Neural progenitor cell (in vitro differentiated cells): ENCODE results near the gene TUG1. TPM values are rescaled to one million over a fixed set of nuclear protein-coding genes. Genes with fewer than 3 reads are reported as not detected.
A peak's percentile ranks its signal among the peaks of the same experiment; 100 is the strongest.

Experiments
- DNase-seq: peaks from one replicate; pipeline ENCODE4 v3.0.0-alpha.2; 2016; ENCODE audit warnings: low spot score
- H2AFZ ChIP-seq: fragments of 200-600 bp; sonication (generic); replicated peaks from 2 replicates; pipeline ENCODE4 v1.6.1; 2016; ENCODE audit warnings: antibody characterized with exemption
- H3F3A ChIP-seq: fragments of 200-600 bp; sonication (generic); 2 replicates; pipeline ENCODE4 v1.6.1; 2016; ENCODE audit warnings: antibody characterized with exemption, low read depth
- H3K27ac ChIP-seq: fragments of 200-600 bp; sonication (generic); 2 replicates; pipeline ENCODE4 v1.5.1; 2016; ENCODE audit warnings: mild to moderate bottlenecking
- H3K27me3 ChIP-seq: fragments of 200-600 bp; sonication (generic); 2 replicates; pipeline ENCODE4 v1.6.1; 2016; ENCODE audit warnings: mild to moderate bottlenecking, moderate library complexity
- H3K36me3 ChIP-seq: fragments of 200-600 bp; sonication (generic); 2 replicates; pipeline ENCODE4 v1.5.1; 2016
- H3K4me1 ChIP-seq: fragments of 200-600 bp; sonication (generic); 2 replicates; pipeline ENCODE4 v1.6.1; 2016; ENCODE audit warnings: mixed run types
- H3K4me2 ChIP-seq: fragments of 200-600 bp; sonication (generic); 2 replicates; pipeline ENCODE4 v1.6.1; 2016
- H3K4me3 ChIP-seq: fragments of 200-600 bp; sonication (generic); 2 replicates; pipeline ENCODE4 v1.5.1; 2016
- H3K79me2 ChIP-seq: fragments of 200-600 bp; sonication (generic); 2 replicates; pipeline ENCODE4 v1.6.1; 2016; ENCODE audit warnings: low read depth
- H3K9ac ChIP-seq: fragments of 200-600 bp; sonication (generic); 2 replicates; pipeline ENCODE4 v1.6.1; 2016
- H3K9me3 ChIP-seq: fragments of 200-600 bp; sonication (generic); 2 replicates; pipeline ENCODE4 v1.5.1; 2016; ENCODE audit warnings: low read depth
- H4K20me1 ChIP-seq: fragments of 200-600 bp; sonication (generic); 2 replicates; pipeline ENCODE4 v1.6.1; 2016; ENCODE audit warnings: low read depth
- H3K27ac Mint-ChIP-seq: 3 replicates; pipeline ENCODE4 v1.8.0; 2021; ENCODE audit warnings: mixed read lengths
- H3K27me3 Mint-ChIP-seq: 2 replicates; pipeline ENCODE4 v1.8.0; 2022; ENCODE audit warnings: low read depth, mild to moderate bottlenecking, inconsistent platforms, moderate library complexity, mixed read lengths; ENCODE audit not compliant: insufficient read depth
- H3K36me3 Mint-ChIP-seq: 3 replicates; pipeline ENCODE4 v1.8.0; 2021; ENCODE audit warnings: mixed read lengths
- H3K4me1 Mint-ChIP-seq: 3 replicates; pipeline ENCODE4 v1.8.0; 2021; ENCODE audit warnings: mixed read lengths
- H3K4me3 Mint-ChIP-seq: 3 replicates; pipeline ENCODE4 v1.8.0; 2021; ENCODE audit warnings: mild to moderate bottlenecking, moderate library complexity, mixed read lengths
- H3K9me3 Mint-ChIP-seq: 3 replicates; pipeline ENCODE4 v1.8.0; 2020; ENCODE audit warnings: mixed read lengths
- EZH2 ChIP-seq: fragments of 200-600 bp; sonication (generic); IDR thresholded peaks from 2 replicates; pipeline ENCODE4 v1.6.1; 2017; ENCODE audit warnings: antibody characterized with exemption, mild to moderate bottlenecking, moderate library complexity
- EZH2phosphoT487 ChIP-seq: fragments of 200-600 bp; sonication (generic); IDR thresholded peaks from 2 replicates; pipeline ENCODE4 v1.6.1; 2017; ENCODE audit warnings: antibody characterized with exemption
- total RNA-seq: library from RNA; depleted of rRNA; stranded (reverse); fragments of >200 nt; gene quantifications from 2 replicates; pipeline ENCODE4 v1.2.3, GENCODE V29; 2015; ENCODE audit warnings: low replicate concordance
- TF ChIP-seq, protein P1 (sequence below): fragments of 200-600 bp; sonication (generic); IDR thresholded peaks from 2 replicates; pipeline ENCODE4 v1.5.1; 2017; ENCODE audit warnings: antibody characterized with exemption, mild to moderate bottlenecking

TUG1 gene
- total RNA-seq, 1 donor from 2014 or later: 136 TPM

DNA sequence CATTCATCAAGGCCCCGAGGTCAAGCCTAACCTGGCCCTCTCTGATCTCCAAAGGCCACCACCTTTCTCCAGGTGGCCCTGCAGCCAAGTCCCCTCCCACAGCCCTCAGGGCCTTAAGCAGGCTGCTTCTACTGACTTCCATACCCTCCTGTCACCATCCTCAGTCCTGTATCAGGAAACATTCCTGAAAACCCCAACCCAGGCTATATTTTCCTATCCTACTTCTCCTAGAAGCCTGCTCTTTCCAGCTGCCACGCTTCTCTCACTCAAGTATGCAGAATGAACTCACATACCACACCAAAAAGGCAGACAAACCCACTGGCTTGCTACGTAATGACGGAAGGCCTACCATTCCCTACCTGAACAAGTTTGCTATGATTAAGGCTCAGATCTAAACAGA lies 24.1 kb upstream of the TUG1 start:
- Histone ChIP-seq H3K27ac (no peak overlapping the region), H3K9me3 (no peaks in the 10 kb centered on the region), H2AFZ (no peak overlapping the region), H3K4me1 (peaks cover 29% of the 10 kb centered on the region), H3F3A (peaks cover 32% of the 10 kb centered on the region), H3K36me3 (no peaks in the 10 kb centered on the region), H3K4me2 (no peak overlapping the region), H3K4me3 (no peak overlapping the region), H3K27me3 (no peaks in the 10 kb centered on the region), H3K9ac (no peak overlapping the region), H4K20me1 (peaks cover 36% of the 10 kb centered on the region), H3K79me2 (peaks cover 18% of the 10 kb centered on the region)
- Mint-ChIP-seq H3K27me3 (peaks cover 3% of the 10 kb centered on the region), H3K27ac (no peak overlapping the region), H3K4me3 (no peak overlapping the region), H3K4me1 (peaks cover 12% of the 10 kb centered on the region), H3K9me3 (no peaks in the 10 kb centered on the region), H3K36me3 (peaks cover 49% of the 10 kb centered on the region)
- no peak for DNase-seq
- TF ChIP-seq EZH2 (no peak), EZH2phosphoT487 (no peak)
- TF ChIP-seq, protein P1, sequence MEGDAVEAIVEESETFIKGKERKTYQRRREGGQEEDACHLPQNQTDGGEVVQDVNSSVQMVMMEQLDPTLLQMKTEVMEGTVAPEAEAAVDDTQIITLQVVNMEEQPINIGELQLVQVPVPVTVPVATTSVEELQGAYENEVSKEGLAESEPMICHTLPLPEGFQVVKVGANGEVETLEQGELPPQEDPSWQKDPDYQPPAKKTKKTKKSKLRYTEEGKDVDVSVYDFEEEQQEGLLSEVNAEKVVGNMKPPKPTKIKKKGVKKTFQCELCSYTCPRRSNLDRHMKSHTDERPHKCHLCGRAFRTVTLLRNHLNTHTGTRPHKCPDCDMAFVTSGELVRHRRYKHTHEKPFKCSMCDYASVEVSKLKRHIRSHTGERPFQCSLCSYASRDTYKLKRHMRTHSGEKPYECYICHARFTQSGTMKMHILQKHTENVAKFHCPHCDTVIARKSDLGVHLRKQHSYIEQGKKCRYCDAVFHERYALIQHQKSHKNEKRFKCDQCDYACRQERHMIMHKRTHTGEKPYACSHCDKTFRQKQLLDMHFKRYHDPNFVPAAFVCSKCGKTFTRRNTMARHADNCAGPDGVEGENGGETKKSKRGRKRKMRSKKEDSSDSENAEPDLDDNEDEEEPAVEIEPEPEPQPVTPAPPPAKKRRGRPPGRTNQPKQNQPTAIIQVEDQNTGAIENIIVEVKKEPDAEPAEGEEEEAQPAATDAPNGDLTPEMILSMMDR: no peak

DNA sequence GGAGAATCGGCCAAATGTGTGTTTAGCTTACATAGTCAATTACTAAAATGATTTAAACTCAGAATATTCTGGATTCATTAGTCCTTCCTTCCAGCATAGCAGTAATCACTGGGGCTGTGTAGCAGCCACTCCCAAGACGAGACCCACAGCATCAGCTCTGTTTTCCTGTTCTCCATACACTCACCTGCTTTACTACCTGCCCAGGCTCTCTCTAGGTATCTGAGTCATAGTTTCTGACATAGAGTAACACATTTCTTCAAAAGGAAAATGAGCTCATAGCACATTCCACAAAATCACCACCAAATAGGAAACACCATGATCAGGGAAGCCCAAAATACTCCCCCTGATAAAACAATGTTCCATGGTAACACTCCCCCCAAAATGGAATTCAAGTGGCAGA lies 23.4 kb upstream of the TUG1 start:
- DNase-seq: no peak
- Mint-ChIP-seq H3K27me3 (peaks cover 2% of the 10 kb centered on the region), H3K9me3 (no peaks in the 10 kb centered on the region), H3K27ac (no peak overlapping the region), H3K36me3 (peaks cover 54% of the 10 kb centered on the region), H3K4me3 (no peak overlapping the region), H3K4me1 (peaks cover 12% of the 10 kb centered on the region)
- H3K4me2 ChIP-seq: no peak overlapping the region
- no peak overlapping the region for H3K4me3 ChIP-seq
- H3K4me1 ChIP-seq: peaks cover 29% of the 10 kb centered on the region
- TF ChIP-seq, protein P1: no peak
- TF ChIP-seq EZH2phosphoT487: no peak
- H3K27me3 ChIP-seq: no peaks in the 10 kb centered on the region
- peaks cover 32% of the 10 kb centered on the region for H3F3A ChIP-seq
- H3K9me3 ChIP-seq: no peaks in the 10 kb centered on the region
- no peak overlapping the region for H3K9ac ChIP-seq
- peaks cover 36% of the 10 kb centered on the region for H4K20me1 ChIP-seq
- H3K79me2 ChIP-seq: peaks cover 18% of the 10 kb centered on the region
- no peak overlapping the region for H3K27ac ChIP-seq
- no peaks in the 10 kb centered on the region for H3K36me3 ChIP-seq
- H2AFZ ChIP-seq: no peak overlapping the region

- peaks cover 51% of the 10 kb centered on the region for H3K36me3 Mint-ChIP-seq
- Histone ChIP-seq H3K36me3 (no peaks in the 10 kb centered on the region), H3K9me3 (no peaks in the 10 kb centered on the region), H3K79me2 (peaks cover 18% of the 10 kb centered on the region), H3K4me3 (no peak overlapping the region), H3K4me2 (peak overlapping the region; percentile 68), H3K4me1 (peaks cover 29% of the 10 kb centered on the region), H4K20me1 (peaks cover 36% of the 10 kb centered on the region), H3K27ac (peak overlapping the region; percentile 72), H3F3A (peaks cover 32% of the 10 kb centered on the region), H2AFZ (no peak overlapping the region), H3K27me3 (no peaks in the 10 kb centered on the region), H3K9ac (no peak overlapping the region)
- H3K4me1 Mint-ChIP-seq: peaks cover 12% of the 10 kb centered on the region
- no peak overlapping the region for H3K27ac Mint-ChIP-seq
- peaks cover 2% of the 10 kb centered on the region for H3K27me3 Mint-ChIP-seq
- no peak for DNase-seq
- H3K4me3 Mint-ChIP-seq: no peak overlapping the region
- TF ChIP-seq, protein P1: no peak
- TF ChIP-seq EZH2 (no peak), EZH2phosphoT487 (no peak)
- no peaks in the 10 kb centered on the region for H3K9me3 Mint-ChIP-seq
Measured at GRCh38 chr22:30946354-30946753, 22.7 kb upstream of the TUG1 start.
